HG03469 (cell line): Measurements from ENCODE around the gene DACH1.

Experiments
- ATAC-seq: cut with Tn5 transposase; IDR thresholded peaks from one replicate; pipeline ENCODE4 v1.9.1; 2021; ENCODE audit warnings: mild to moderate bottlenecking, moderate library complexity, moderate number of reproducible peaks; ENCODE audit not compliant: unreplicated experiment

Gene DACH1

GRCh38 chr13:71714802-71715375 is 152.1 kb downstream of the DACH1 start:
- ATAC-seq, result no peak

- ATAC-seq, result no peak
Observed at GRCh38 chr13:71712988-71713653, 153.9 kb downstream of the DACH1 start.

GRCh38 chr13:71704656-71705055 is 162.3 kb downstream of the DACH1 start:
- ATAC-seq, result no peak

GRCh38 chr13:71703138-71703537 is 163.9 kb downstream of the DACH1 start:
- ATAC-seq, result no peak

GRCh38 chr13:71702253-71702652 is 164.8 kb downstream of the DACH1 start:
- no peak for ATAC-seq

- no peak for ATAC-seq
Observed at GRCh38 chr13:71701741-71702140, 165.3 kb downstream of the DACH1 start.

GRCh38 chr13:71699342-71699741 is 167.7 kb downstream of the DACH1 start:
- ATAC-seq, result no peak

- ATAC-seq, result no peak
Observed at GRCh38 chr13:71695662-71696061, 171.3 kb downstream of the DACH1 start.

GRCh38 chr13:71685072-71685471 is 181.9 kb downstream of the DACH1 start:
- ATAC-seq, result no peak

GRCh38 chr13:71681901-71682613 is 184.9 kb downstream of the DACH1 start:
- no peak for ATAC-seq

GRCh38 chr13:71677124-71677523 is 189.9 kb downstream of the DACH1 start:
- no peak for ATAC-seq

GRCh38 chr13:71672512-71672911 is 194.5 kb downstream of the DACH1 start:
- no peak for ATAC-seq

- no peak for ATAC-seq
Observed at GRCh38 chr13:71663431-71663830, 203.6 kb downstream of the DACH1 start.

- ATAC-seq, result no peak
Observed at GRCh38 chr13:71661921-71662320, 205.1 kb downstream of the DACH1 start.

- no peak for ATAC-seq
Observed at GRCh38 chr13:71659404-71659803, 207.6 kb downstream of the DACH1 start.

GRCh38 chr13:71645467-71645866 is 221.5 kb downstream of the DACH1 start:
- no peak for ATAC-seq

- ATAC-seq, result no peak
Observed at GRCh38 chr13:71644579-71644978, 222.4 kb downstream of the DACH1 start.

- no peak for ATAC-seq
Observed at GRCh38 chr13:71643448-71643860, 223.6 kb downstream of the DACH1 start.

- no peak for ATAC-seq
Observed at GRCh38 chr13:71638751-71639150, 228.3 kb downstream of the DACH1 start.

- no peak for ATAC-seq
Observed at GRCh38 chr13:71634602-71635443, 232.2 kb downstream of the DACH1 start.

- ATAC-seq, result no peak
Observed at GRCh38 chr13:71634182-71634581, 232.8 kb downstream of the DACH1 start.
